ENCODE results near the gene TRPV6. TPM values are rescaled to one million over a fixed set of nuclear protein-coding genes. Genes with fewer than 3 reads are reported as not detected.

The TRPV6 gene
- polyA plus RNA-seq, 3 donors = 0.44 TPM; not detected in 2

DNA sequence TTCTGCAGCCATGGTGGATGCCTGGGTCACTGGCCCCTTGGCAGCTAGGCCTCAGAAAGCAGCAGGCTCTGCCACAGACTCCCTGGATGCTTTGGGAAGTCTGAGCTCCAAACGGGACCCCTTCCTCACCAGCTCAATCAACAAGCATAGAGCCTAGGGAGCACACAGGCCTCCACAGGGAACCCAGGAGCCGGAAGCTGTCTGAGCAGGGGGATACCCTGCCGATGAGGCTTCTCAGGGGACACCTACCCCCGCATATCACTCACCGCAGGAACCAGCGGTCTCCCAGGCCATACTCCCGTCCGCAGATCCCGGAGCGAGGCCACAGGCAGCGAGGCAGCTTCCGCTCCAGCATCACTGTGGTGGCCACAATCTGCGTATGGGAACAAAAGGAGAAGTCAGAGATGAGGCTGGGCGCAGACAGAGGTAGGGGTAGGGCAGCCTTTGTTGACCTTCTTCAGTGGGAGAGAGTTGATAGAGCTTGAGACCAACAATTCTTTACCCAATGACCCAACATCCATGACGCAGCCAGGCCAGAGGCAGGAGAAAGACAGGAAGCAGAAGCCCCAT lies 13.4 kb downstream of the TRPV6 start:
- TF ChIP-seq, protein P1, sequence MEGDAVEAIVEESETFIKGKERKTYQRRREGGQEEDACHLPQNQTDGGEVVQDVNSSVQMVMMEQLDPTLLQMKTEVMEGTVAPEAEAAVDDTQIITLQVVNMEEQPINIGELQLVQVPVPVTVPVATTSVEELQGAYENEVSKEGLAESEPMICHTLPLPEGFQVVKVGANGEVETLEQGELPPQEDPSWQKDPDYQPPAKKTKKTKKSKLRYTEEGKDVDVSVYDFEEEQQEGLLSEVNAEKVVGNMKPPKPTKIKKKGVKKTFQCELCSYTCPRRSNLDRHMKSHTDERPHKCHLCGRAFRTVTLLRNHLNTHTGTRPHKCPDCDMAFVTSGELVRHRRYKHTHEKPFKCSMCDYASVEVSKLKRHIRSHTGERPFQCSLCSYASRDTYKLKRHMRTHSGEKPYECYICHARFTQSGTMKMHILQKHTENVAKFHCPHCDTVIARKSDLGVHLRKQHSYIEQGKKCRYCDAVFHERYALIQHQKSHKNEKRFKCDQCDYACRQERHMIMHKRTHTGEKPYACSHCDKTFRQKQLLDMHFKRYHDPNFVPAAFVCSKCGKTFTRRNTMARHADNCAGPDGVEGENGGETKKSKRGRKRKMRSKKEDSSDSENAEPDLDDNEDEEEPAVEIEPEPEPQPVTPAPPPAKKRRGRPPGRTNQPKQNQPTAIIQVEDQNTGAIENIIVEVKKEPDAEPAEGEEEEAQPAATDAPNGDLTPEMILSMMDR (IDR thresholded peaks at IDR 0.05) = no peak
- H3K36me3 Mint-ChIP-seq = peaks cover 18 to 42% of the 10 kb centered on the region in 2 donors
- peaks cover 14 to 33% of the 10 kb centered on the region in 2 donors for H3K36me3 ChIP-seq (replicated peaks in 1 of 2; ENCODE audit: control insufficient read depth in 1 of 2, insufficient read depth in 2 of 2, low read length in 2 of 2)
- WGBS (ENCODE audit: insufficient coverage) = 79% methylated on average over 6 of the region's 15 CpGs
- H3K9ac ChIP-seq (ENCODE audit: insufficient read depth, low read length, poor library complexity, severe bottlenecking) = no peak overlapping the region
- H3K4me3 ChIP-seq (replicated peaks in 1 of 3; ENCODE audit: low read depth in 2 of 3, low read length in 3 of 3) = no peak overlapping the region
- H3K4me2 ChIP-seq (replicated peaks; ENCODE audit: extremely low read depth, low read length, poor library complexity, severe bottlenecking) = no peak overlapping the region
- H3K27me3 Mint-ChIP-seq (ENCODE audit: low read depth in 3 of 3) = peaks cover 2 to 5% (median 4%) of the 10 kb centered on the region in 3 donors
- intact Hi-C loops (cut with micrococcal nuclease) = no loop called here
- no peaks in the 10 kb centered on the region for H3K4me1 Mint-ChIP-seq
- no peaks in the 10 kb centered on the region for H3K9me3 ChIP-seq (replicated peaks in 1 of 2; ENCODE audit: control insufficient read depth in 1 of 2, insufficient read depth in 1 of 2, low read length in 2 of 2)
- no peak overlapping the region for H2AFZ ChIP-seq (ENCODE audit: insufficient read depth, low read depth, low read length, poor library complexity, severe bottlenecking)
- no peaks in the 10 kb centered on the region for H3K27me3 ChIP-seq (ENCODE audit: control insufficient read depth in 2 of 2, insufficient read depth in 2 of 2, low read length in 2 of 2)
- no peak overlapping the region for H3K4me3 Mint-ChIP-seq
- H3K27ac Mint-ChIP-seq = no peak overlapping the region
- H3K4me1 ChIP-seq (ENCODE audit: control insufficient read depth in 1 of 2, insufficient read depth in 2 of 2, low read length in 2 of 2) = no peaks in the 10 kb centered on the region
- no peaks in the 10 kb centered on the region for H3K79me2 ChIP-seq (ENCODE audit: insufficient read depth, low read length)
- H3K9me3 Mint-ChIP-seq = peaks cover 0 to 3% (median 0%) of the 10 kb centered on the region in 7 donors
- H3K27ac ChIP-seq (ENCODE audit: low read depth in 1 of 2, low read length in 2 of 2) = no peak overlapping the region
- DNase-seq = no peak
- no peaks in the 10 kb centered on the region for H4K20me1 ChIP-seq (ENCODE audit: insufficient read depth, low read length)

DNA sequence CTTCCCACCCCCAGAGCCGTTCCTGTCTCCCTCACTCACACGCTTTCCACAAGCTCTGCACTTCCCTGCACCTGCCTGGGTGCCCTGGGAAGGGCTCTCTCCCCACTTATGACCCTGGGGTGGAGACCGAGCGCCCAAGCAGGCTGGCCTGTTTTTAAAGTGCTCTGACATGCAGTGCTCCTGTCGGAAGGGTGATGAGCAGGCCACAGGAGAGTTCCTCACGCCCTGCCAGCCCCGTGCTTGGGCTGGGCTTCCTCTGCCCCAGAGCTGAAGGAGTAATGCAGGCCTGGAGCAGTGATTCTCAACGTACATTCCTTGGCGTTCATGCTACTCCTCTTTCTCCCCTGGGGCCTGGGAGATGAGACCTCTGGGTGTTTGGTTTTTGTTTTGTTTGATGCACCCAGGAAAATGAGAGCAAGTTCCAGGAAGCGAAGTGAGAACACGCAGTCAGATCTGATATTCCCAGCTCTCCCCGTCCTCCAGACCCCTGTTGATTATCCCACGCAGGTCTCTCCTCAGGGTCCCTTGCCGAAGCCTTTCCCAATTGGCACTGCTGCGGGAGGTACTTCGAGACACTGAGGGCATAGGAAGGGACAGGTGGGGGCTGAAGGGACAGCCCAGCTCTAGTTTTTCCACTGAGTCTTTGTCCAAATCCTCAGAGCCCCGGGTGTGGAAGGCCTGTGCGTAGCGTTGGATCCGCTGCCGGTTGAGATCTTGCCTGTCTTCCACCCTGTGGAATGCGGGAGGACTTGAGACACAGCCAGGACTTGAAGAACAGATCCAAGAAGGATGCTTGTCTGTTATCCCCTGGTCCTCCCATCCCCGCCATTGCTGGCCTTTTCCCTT lies 14.1 kb downstream of the TRPV6 start:
- no peaks in the 10 kb centered on the region for H3K9me3 ChIP-seq (replicated peaks in 1 of 2; ENCODE audit: control insufficient read depth in 1 of 2, insufficient read depth in 1 of 2, low read length in 2 of 2)
- H3K4me3 ChIP-seq (replicated peaks in 1 of 3; ENCODE audit: low read depth in 2 of 3, low read length in 3 of 3) = no peak overlapping the region
- Mint-ChIP-seq H3K27me3 (ENCODE audit: low read depth in 3 of 3) (peaks cover 0 to 5% (median 4%) of the 10 kb centered on the region in 3 donors), H3K36me3 (peaks cover 18 to 42% of the 10 kb centered on the region in 2 donors), H3K27ac (peak overlapping the region in 3 of 7 donors; percentile 34 to 57 (median 44)), H3K4me1 (no peaks in the 10 kb centered on the region), H3K4me3 (no peak overlapping the region), H3K9me3 (peaks cover 0 to 3% (median 0%) of the 10 kb centered on the region in 7 donors)
- no peak overlapping the region for H3K4me2 ChIP-seq (replicated peaks; ENCODE audit: extremely low read depth, low read length, poor library complexity, severe bottlenecking)
- no peaks in the 10 kb centered on the region for H3K4me1 ChIP-seq (ENCODE audit: control insufficient read depth in 1 of 2, insufficient read depth in 2 of 2, low read length in 2 of 2)
- H3K9ac ChIP-seq (ENCODE audit: insufficient read depth, low read length, poor library complexity, severe bottlenecking) = no peak overlapping the region
- intact Hi-C loops (cut with micrococcal nuclease) = no loop called here
- 98% methylated on average over 21 of the region's 23 CpGs for WGBS (ENCODE audit: insufficient coverage)
- H3K27ac ChIP-seq (ENCODE audit: low read depth in 1 of 2, low read length in 2 of 2) = no peak overlapping the region
- no peak for DNase-seq
- no peak overlapping the region for H2AFZ ChIP-seq (ENCODE audit: insufficient read depth, low read depth, low read length, poor library complexity, severe bottlenecking)
- no peaks in the 10 kb centered on the region for H3K27me3 ChIP-seq (ENCODE audit: control insufficient read depth in 2 of 2, insufficient read depth in 2 of 2, low read length in 2 of 2)
- TF ChIP-seq, protein P1 (IDR thresholded peaks at IDR 0.05) = no peak
- H3K79me2 ChIP-seq (ENCODE audit: insufficient read depth, low read length) = no peaks in the 10 kb centered on the region
- H4K20me1 ChIP-seq (ENCODE audit: insufficient read depth, low read length) = no peaks in the 10 kb centered on the region
- peaks cover 14 to 33% of the 10 kb centered on the region in 2 donors for H3K36me3 ChIP-seq (replicated peaks in 1 of 2; ENCODE audit: control insufficient read depth in 1 of 2, insufficient read depth in 2 of 2, low read length in 2 of 2)

Data from CD14-positive monocyte (primary cell).